IPS-NIHi7 (cell line): ENCODE measurements around the gene CALM3.
"Not testable (repeated sequence)": the region's sequence is repeated elsewhere in the genome, so short reads cannot be mapped to it uniquely, and the experiment has no call there.

ENCODE experiments used
- DNase-seq: peaks from one replicate; pipeline ENCODE4 v3.0.0; 2012; ENCODE audit warnings: mixed read lengths; ENCODE audit errors: extremely low spot score

CALM3 gene

GRCh38 chr19:46601318-46602224, at the start of gene CALM3:
Gene CALM3, plus strand, starts transcription at chr19:46601330. Its CDS starts 105 bp downstream, at chr19:46601435.
- DNase-seq = no peak

- DNase-seq = no peak
Measured at GRCh38 chr19:46552891-46553290, 48.2 kb upstream of the CALM3 start.

- no peak for DNase-seq
Measured at GRCh38 chr19:46554161-46554560, 47.0 kb upstream of the CALM3 start.

GRCh38 chr19:46555628-46556280, 45.4 kb upstream of the CALM3 start:
- DNase-seq = no peak

GRCh38 chr19:46556471-46556870, 44.7 kb upstream of the CALM3 start:
- DNase-seq = not testable (repeated sequence)

GRCh38 chr19:46559203-46559602, 41.9 kb upstream of the CALM3 start:
- no peak for DNase-seq

- not testable (repeated sequence) for DNase-seq
Measured at GRCh38 chr19:46559675-46560074, 41.5 kb upstream of the CALM3 start.

GRCh38 chr19:46564701-46565100, 36.4 kb upstream of the CALM3 start:
- no peak for DNase-seq

- peak; percentile 89 for DNase-seq
Measured at GRCh38 chr19:46571495-46571894, 29.6 kb upstream of the CALM3 start.

GRCh38 chr19:46573679-46574498, 27.2 kb upstream of the CALM3 start:
- no peak for DNase-seq

- DNase-seq = no peak
Measured at GRCh38 chr19:46574533-46574932, 26.6 kb upstream of the CALM3 start.

- no peak for DNase-seq
Measured at GRCh38 chr19:46578450-46578849, 22.7 kb upstream of the CALM3 start.

- peak; percentile 89 for DNase-seq
Measured at GRCh38 chr19:46579361-46579879, 21.7 kb upstream of the CALM3 start.

- no peak for DNase-seq
Measured at GRCh38 chr19:46580247-46580646, 20.9 kb upstream of the CALM3 start.

GRCh38 chr19:46585539-46585938, 15.6 kb upstream of the CALM3 start:
- no peak for DNase-seq

- DNase-seq = no peak
Measured at GRCh38 chr19:46586294-46586693, 14.8 kb upstream of the CALM3 start.

- DNase-seq = no peak
Measured at GRCh38 chr19:46587861-46588260, 13.3 kb upstream of the CALM3 start.

- DNase-seq = no peak
Measured at GRCh38 chr19:46591254-46591653, 9.9 kb upstream of the CALM3 start.

- no peak for DNase-seq
Measured at GRCh38 chr19:46591870-46592269, 9.3 kb upstream of the CALM3 start.

GRCh38 chr19:46596008-46596407, 5.1 kb upstream of the CALM3 start:
- no peak for DNase-seq

GRCh38 chr19:46598372-46598917, 2.7 kb upstream of the CALM3 start:
- DNase-seq = no peak
